ENCODE results near the gene FLNC. TPM values are rescaled to one million over a fixed set of nuclear protein-coding genes. Genes with fewer than 3 reads are reported as not detected.

The FLNC gene
- total RNA-seq, 1 donor from 2014 or later, result 31.9 TPM

DNA sequence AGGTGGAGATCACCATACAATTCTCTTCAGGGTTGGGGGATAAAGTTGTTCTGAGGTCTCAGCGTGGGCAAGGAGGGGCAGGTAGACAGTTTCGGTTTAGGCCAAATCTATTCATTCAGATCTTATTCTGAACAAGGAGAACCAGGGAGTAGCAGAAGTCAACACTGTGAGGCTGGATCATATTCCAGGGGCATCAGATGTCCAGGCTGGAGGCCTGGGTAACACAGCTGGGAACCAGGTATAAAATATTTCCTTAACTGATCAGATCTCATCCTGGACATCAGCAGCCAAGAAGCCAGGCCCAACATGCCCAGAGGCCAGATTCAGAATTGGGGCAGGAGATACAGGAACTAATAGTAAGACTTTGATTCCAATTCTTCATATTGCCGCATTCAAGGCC is 19.2 kb upstream of the FLNC start:
- no peak overlapping the region for H3K4me3 ChIP-seq
- TF ChIP-seq POLR2A (IDR thresholded peaks at IDR 0.05) (no peak), POLR2AphosphoS5 (IDR thresholded peaks at IDR 0.05; ENCODE audit: insufficient read depth in 1 of 2, low read depth in 1 of 2) (no peak)
- TF ChIP-seq, protein P1, sequence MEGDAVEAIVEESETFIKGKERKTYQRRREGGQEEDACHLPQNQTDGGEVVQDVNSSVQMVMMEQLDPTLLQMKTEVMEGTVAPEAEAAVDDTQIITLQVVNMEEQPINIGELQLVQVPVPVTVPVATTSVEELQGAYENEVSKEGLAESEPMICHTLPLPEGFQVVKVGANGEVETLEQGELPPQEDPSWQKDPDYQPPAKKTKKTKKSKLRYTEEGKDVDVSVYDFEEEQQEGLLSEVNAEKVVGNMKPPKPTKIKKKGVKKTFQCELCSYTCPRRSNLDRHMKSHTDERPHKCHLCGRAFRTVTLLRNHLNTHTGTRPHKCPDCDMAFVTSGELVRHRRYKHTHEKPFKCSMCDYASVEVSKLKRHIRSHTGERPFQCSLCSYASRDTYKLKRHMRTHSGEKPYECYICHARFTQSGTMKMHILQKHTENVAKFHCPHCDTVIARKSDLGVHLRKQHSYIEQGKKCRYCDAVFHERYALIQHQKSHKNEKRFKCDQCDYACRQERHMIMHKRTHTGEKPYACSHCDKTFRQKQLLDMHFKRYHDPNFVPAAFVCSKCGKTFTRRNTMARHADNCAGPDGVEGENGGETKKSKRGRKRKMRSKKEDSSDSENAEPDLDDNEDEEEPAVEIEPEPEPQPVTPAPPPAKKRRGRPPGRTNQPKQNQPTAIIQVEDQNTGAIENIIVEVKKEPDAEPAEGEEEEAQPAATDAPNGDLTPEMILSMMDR (IDR thresholded peaks at IDR 0.05), result no peak
- no peaks in the 10 kb centered on the region for H3K27me3 ChIP-seq
- no peak for DNase-seq (ENCODE audit: extremely low spot score in 2 of 2)
- no peak overlapping the region for H3K27ac ChIP-seq
- no peaks in the 10 kb centered on the region for H3K36me3 ChIP-seq
- H3K9me3 ChIP-seq, result no peaks in the 10 kb centered on the region
- H3K4me1 ChIP-seq, result no peaks in the 10 kb centered on the region
- intact Hi-C loops (cut with DNase I), result no loop called here

DNA sequence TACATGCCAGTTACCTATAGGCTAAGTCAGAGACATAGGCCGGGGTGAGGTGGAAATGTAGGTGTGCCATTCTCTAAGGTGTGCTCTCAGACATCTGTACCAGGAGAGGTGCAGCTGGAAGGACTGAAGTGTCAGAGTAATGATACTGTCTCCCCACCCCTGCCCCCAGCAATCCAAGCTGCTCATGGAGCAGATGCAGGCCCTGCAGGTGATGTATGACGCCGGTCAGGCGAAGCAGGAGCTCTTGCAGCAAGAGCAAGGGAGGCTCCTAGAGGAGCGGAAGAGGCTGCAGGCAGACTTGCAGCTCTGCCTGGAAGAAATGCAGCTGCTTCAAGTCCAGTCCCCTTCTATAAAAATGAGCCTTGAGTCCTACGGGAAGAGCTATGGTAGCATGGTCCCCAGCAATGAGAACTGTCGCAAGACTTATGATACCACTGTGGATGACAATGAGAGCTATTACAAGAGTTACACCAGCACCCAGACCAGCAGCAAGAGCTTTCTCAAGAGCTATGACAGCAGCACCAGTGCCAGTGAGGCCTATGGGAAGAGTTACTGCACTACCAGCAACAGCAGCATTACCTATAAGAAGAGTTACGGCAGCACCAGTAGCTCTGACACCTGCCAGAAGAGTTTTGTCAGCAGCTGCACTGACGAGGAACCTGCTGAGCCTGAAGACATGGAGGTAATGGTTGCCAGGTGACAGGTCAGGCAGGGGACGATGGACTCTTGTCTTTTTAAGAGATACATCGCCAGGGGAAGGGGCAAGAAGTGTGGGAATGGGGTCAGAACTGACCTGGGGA is 18.4 kb upstream of the FLNC start:
- TF ChIP-seq, protein P1 (IDR thresholded peaks at IDR 0.05), result no peak
- TF ChIP-seq POLR2AphosphoS5 (IDR thresholded peaks at IDR 0.05; ENCODE audit: insufficient read depth in 1 of 2, low read depth in 1 of 2), result no peak
- no peak for TF ChIP-seq POLR2A (IDR thresholded peaks at IDR 0.05)
- intact Hi-C loops (cut with DNase I), result no loop called here
- H3K9me3 ChIP-seq, result no peaks in the 10 kb centered on the region
- no peaks in the 10 kb centered on the region for H3K4me1 ChIP-seq
- H3K36me3 ChIP-seq, result no peaks in the 10 kb centered on the region
- no peak overlapping the region for H3K27ac ChIP-seq
- H3K27me3 ChIP-seq, result no peaks in the 10 kb centered on the region
- H3K4me3 ChIP-seq, result no peak overlapping the region
- DNase-seq (ENCODE audit: extremely low spot score in 2 of 2), result no peak

DNA sequence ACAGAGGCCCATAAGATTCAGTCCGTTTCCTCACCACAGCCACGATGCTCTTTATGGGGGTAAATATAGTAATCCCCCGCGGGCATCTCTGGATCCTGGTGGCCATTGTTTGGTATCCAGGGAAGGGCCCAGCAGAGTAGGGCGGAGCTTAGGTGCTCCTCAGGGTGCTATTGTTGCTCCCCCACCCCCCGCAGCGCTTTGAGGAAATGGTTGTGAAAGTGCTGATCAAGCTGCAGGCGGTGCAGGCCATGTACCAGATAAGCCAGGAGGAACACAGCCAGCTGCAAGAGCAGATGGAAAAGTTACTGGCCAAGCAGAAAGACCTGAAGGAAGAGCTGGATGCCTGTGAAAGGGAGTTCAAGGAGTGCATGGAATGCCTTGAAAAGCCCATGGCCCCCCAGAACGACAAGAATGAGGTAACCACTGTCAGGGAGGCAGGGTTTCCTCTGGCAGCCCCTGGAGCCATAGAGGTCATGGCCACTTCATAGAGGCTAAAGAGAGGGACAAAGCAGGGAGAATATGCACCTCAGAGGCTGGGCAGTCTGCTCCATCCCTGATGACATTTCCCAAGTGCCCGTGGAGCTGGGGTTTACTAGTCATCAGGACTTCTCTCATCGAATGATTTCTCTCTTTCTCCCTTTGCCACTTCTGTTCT is 17.6 kb upstream of the FLNC start:
- no peak overlapping the region for H3K4me3 ChIP-seq
- no peaks in the 10 kb centered on the region for H3K36me3 ChIP-seq
- intact Hi-C loops (cut with DNase I), result no loop called here
- H3K9me3 ChIP-seq, result no peaks in the 10 kb centered on the region
- no peak overlapping the region for H3K27ac ChIP-seq
- H3K4me1 ChIP-seq, result no peaks in the 10 kb centered on the region
- TF ChIP-seq POLR2A (IDR thresholded peaks at IDR 0.05), result no peak
- TF ChIP-seq, protein P1 (IDR thresholded peaks at IDR 0.05), result no peak
- TF ChIP-seq POLR2AphosphoS5 (IDR thresholded peaks at IDR 0.05; ENCODE audit: insufficient read depth in 1 of 2, low read depth in 1 of 2), result no peak
- no peaks in the 10 kb centered on the region for H3K27me3 ChIP-seq
- DNase-seq (ENCODE audit: extremely low spot score in 2 of 2), result no peak

DNA sequence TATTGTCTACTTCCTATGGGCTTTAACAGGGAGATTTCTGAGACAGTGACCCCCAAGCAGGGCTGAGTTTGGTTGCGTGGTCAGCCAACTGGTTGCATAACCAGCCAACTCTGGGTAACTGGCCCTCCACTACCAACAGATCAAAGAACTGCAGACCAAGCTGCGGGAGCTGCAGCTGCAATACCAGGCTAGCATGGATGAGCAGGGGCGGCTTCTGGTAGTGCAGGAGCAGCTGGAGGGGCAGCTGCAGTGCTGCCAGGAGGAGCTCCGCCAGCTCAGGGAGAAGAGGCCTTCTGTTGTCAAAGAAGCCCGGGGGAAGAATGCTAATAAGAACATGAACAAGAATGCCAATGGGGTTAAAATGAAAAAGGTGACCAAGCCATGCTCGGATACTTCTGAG is 15.7 kb upstream of the FLNC start:
- TF ChIP-seq POLR2AphosphoS5 (IDR thresholded peaks at IDR 0.05; ENCODE audit: insufficient read depth in 1 of 2, low read depth in 1 of 2) (no peak), POLR2A (IDR thresholded peaks at IDR 0.05) (no peak)
- TF ChIP-seq, protein P1 (IDR thresholded peaks at IDR 0.05), result no peak
- H3K27ac ChIP-seq, result no peak overlapping the region
- DNase-seq (ENCODE audit: extremely low spot score in 2 of 2), result no peak
- no peak overlapping the region for H3K4me3 ChIP-seq
- no peaks in the 10 kb centered on the region for H3K4me1 ChIP-seq
- no peaks in the 10 kb centered on the region for H3K27me3 ChIP-seq
- intact Hi-C loops (cut with DNase I), result no loop called here
- H3K9me3 ChIP-seq, result no peaks in the 10 kb centered on the region
- H3K36me3 ChIP-seq, result no peaks in the 10 kb centered on the region
